ENCODE data around the gene OARD1. TPM values are rescaled to one million over a fixed set of nuclear protein-coding genes. Genes with fewer than 3 reads are reported as not detected.

Gene OARD1
- total RNA-seq, 1 donor from 2014 or later: not detected

GRCh38 chr6:41073968-41074691, 2.0 kb upstream of the OARD1 start:
- intact Hi-C loops (cut with DNase I): loop anchor here (2.0 to 10.0 kb wide), 9 partner anchors 177 to 1959 kb away; partner anchors contain the start of genes CCND3, SAYSD1, TFEB and TOMM6

GRCh38 chr6:41073203-41073967, 1.2 kb upstream of the OARD1 start:
- Histone ChIP-seq H3K9me3 (no peaks in the 10 kb centered on the region), H3K4me3 (peak overlapping the region; percentile 80 to 86), H3K4me1 (peaks cover 10 to 27% of the 10 kb centered on the region in 2 donors), H3K27me3 (no peaks in the 10 kb centered on the region), H3K27ac (peak overlapping the region; percentile 98 to 100), H3K36me3 (peaks cover 4 to 9% of the 10 kb centered on the region in 2 donors)
- intact Hi-C loops (cut with DNase I): loop anchor here (2.0 to 10.0 kb wide), 9 partner anchors 176 to 1959 kb away; partner anchors contain the start of genes CCND3, SAYSD1, TFEB and TOMM6
- peak; percentile 19 to 62 (median 25) for TF ChIP-seq CTCF (IDR thresholded peaks at IDR 0.05)
- peak; percentile 44 to 91 for DNase-seq (ENCODE audit: low spot score in 2 of 2)

More at GRCh38 chr6:41073968-41074691, 2.0 kb upstream of the OARD1 start:
- H3K27me3 ChIP-seq: no peaks in the 10 kb centered on the region
- H3K9me3 ChIP-seq: no peaks in the 10 kb centered on the region
- H3K36me3 ChIP-seq: peaks cover 3 to 6% of the 10 kb centered on the region in 2 donors
- peak overlapping the region; percentile 98 to 100 for H3K27ac ChIP-seq
- H3K4me1 ChIP-seq: peaks cover 10 to 27% of the 10 kb centered on the region in 2 donors
- TF ChIP-seq CTCF (IDR thresholded peaks at IDR 0.05): no peak
- peak overlapping the region; percentile 80 to 86 for H3K4me3 ChIP-seq
- DNase-seq (ENCODE audit: low spot score in 2 of 2): no peak

- intact Hi-C loops (cut with DNase I): loop anchor here (2.0 to 10.0 kb wide), 9 partner anchors 176 to 1958 kb away; partner anchors contain the start of genes CCND3, SAYSD1, TFEB and TOMM6
- Histone ChIP-seq H3K27me3 (no peaks in the 10 kb centered on the region), H3K27ac (peak within 1 kb of the TSS; percentile 98 to 100), H3K4me3 (peak within 1 kb of the TSS; percentile 80 to 86), H3K4me1 (peaks cover 10 to 27% of the 10 kb centered on the region in 2 donors), H3K36me3 (peaks cover 6 to 14% of the 10 kb centered on the region in 2 donors), H3K9me3 (no peaks in the 10 kb centered on the region)
- no peak for DNase-seq (ENCODE audit: low spot score in 2 of 2)
- TF ChIP-seq CTCF (IDR thresholded peaks at IDR 0.05): no peak
These were observed 663 bp upstream of the OARD1 start, which contains the start of gene NFYA for GRCh38 chr6:41072836-41073202. Gene NFYA (plus strand): TSS chr6:41072974. CDS start chr6:41079090, 6,116 bp downstream.

- Histone ChIP-seq H3K4me1 (peaks cover 10 to 21% of the 10 kb centered on the region in 2 donors), H3K9me3 (no peaks in the 10 kb centered on the region), H3K27me3 (no peaks in the 10 kb centered on the region), H3K36me3 (peaks cover 6 to 21% of the 10 kb centered on the region in 2 donors), H3K4me3 (peak overlapping the region; percentile 59 to 86), H3K27ac (peak overlapping the region; percentile 98 to 100)
- intact Hi-C loops (cut with DNase I): loop anchor here (5.0 to 10.0 kb wide), 7 partner anchors 174 to 1957 kb away; partner anchors contain the start of genes SAYSD1, TFEB and UBR2
- DNase-seq (ENCODE audit: low spot score in 2 of 2): no peak
- no peak for TF ChIP-seq CTCF (IDR thresholded peaks at IDR 0.05)
These were observed 644 bp downstream of the OARD1 start for GRCh38 chr6:41071501-41071922.

- Histone ChIP-seq H3K4me3 (no peak overlapping the region), H3K27ac (no peak overlapping the region), H3K27me3 (no peaks in the 10 kb centered on the region), H3K36me3 (peaks cover 10 to 38% of the 10 kb centered on the region in 2 donors), H3K4me1 (peaks cover 3 to 7% of the 10 kb centered on the region in 2 donors), H3K9me3 (no peaks in the 10 kb centered on the region)
- DNase-seq (ENCODE audit: low spot score in 2 of 2): peak in 1 of 2 donors; percentile 87
- intact Hi-C loops (cut with DNase I): loop anchor here (2.0 kb wide), 2 partner anchors 38 to 60 kb away; no protein-coding TSS in a partner anchor
- TF ChIP-seq CTCF (IDR thresholded peaks at IDR 0.05): peak; percentile 65 to 79 (median 67)
These were observed 5.3 kb downstream of the OARD1 start for GRCh38 chr6:41066867-41067304.
